GM19455 (cell line): ENCODE data around the gene ABLIM2.

Experiments used
- ATAC-seq: cut with Tn5 transposase; IDR thresholded peaks from one replicate; pipeline ENCODE4 v1.9.1; 2021; ENCODE audit not compliant: unreplicated experiment

The ABLIM2 gene

DNA sequence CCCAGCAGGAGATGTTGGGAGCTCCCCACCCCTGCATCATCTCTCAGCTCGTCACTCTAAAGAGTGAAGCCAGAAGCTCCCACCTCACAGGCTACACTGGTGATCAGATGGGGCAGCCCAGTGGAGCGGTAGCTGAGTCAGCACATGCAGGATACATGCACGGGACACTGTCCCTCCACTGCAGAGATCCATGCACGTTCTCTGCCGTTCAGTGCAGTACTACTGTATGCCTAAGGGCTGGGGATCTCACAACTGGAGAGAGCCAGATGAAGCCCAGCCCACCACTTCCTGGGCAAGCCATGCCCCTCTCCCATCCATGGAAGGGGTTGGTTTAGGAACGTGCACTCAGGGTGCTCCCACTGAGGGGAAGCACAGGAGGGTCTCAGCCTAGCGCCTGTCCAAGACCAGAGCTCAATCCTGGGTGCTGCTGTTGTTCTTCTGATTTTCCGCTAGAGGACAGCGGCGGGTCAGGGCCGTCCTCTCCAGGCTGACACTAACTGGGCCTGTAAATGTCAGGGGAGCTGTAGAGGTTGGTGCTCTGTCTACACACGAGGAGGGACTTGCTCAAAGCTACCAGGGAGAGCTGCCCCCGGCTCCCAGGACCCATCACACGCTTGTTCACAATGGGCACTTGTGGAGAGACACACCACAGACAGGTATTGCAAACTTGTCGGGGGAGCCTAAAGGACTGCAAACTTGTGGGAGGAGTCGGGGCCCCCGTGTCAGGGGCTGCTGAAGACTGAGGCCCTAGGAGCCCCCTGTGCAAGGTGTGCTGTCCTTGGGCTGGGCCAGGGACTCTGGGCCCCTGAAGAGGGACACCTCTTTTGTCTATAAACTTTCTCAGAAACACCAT is 18.2 kb upstream of the ABLIM2 start:
- peak; percentile 54 for ATAC-seq

DNA sequence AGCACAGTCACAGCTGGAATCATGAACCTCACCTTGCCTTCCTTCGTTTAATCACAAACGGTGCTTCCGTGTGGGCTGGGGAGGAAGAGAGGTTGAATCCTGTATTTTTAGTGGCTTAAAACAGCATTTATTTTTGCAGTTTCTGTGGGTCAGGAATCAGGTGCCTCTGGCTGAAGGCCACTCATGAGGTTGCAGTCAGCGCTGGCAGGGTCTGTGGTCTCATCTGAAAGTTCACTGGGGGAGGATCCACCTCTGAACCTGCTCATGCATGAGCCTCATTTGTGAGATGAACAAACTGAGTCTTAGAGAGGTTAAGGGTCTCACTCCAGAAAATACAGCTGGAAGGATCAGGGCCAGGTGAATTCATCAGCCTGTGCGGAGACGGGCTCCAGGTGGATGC is 17.1 kb upstream of the ABLIM2 start:
- no peak for ATAC-seq

DNA sequence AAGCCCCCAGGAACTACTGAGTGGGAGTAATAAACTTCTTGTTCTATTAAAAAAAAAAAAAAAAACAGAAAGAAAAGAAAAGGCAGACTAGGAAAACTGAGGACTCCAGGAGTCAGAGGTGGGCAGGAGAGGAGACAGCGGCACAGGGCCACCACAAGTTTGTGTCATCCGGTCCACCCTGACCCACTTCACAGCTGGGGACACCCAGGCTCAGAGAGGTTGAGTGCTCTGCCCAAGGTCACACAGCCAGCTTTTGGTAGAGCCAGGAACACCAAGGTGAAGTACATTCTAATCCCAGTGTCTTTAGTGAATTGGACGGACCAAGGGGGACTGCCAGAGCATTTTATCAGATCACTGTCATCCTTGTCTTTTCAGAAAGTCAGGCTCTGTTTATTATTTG is 16.4 kb upstream of the ABLIM2 start:
- ATAC-seq, result no peak

DNA sequence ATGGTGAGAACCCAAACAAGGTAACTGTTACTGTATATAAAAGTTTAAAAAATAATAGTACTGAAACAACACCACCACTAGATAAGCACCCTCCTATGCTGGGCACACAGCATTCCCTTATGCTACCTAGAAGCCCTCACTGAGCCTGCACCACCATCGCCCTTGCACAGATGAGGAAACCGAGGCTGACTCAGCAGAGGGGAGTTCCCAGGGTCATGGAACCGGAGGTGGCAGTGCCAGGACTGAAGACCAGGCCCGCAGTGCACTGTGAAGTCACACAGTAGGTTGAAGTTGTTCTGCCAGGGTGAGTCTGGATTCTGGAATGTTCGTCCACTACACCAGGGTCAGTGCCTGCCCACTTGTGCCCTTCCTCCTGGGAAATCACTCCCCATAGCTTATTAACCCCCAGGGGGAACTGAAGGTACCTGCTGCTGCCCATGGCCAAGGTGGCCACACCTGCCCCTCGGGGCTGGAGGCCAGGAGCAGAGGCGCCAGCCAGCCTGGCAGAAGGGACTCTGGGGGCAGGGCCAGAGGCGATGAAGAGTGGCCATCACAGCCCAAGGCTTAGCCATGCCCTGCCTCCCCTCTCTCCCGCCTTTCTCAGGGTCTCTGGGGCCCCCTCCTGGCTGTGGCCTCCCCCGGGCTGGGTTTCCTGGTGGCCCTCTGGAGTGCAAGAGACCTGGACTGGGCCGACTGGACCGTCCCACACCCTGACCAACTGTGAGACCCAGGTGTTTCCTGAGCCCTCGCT is 15.1 kb upstream of the ABLIM2 start:
- no peak for ATAC-seq

DNA sequence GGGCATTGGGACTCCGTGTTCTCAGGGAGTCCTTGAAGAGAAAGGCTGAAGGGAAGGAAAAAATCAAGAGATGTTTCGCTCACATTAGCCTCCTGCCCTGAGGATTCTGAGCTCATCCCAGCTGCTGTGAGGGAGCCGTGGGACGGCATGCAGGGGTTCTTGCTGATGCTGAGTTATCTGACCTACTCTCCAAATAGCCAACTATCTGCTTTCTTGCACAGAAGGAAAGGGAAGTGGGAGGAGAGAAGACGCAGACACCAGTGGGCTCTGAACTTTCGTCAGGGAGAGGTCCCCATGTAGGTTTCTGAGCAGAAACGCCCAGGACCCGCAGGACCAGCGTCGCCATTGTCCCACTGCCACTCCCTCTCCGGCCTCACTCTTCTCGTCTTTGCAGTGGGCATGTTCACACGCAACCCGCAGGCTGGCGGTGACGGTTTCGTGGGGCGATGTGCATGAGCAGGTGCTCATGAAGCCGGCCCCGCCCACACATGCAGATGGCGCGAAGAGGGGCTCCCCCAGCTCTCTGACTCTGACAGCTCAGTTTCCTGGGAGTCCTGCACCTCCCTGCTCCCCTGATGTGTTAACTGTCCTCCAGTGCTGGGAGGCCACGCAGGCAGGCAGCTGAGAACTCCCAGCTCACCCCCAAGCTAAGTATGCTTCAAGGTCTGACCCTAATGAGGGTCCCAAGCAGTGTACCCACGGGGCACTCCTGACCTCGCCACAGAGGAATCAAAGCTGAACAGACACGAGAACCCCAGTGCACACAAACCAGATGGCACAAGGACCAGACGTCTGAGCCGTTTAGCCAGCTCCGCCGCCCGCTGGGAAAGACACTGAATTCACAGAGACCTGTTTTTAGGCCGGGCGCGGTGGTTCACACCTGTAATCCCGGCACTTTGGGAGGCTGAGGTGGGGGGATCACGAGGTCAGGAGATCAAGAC is 13.6 kb upstream of the ABLIM2 start:
- ATAC-seq, result peak; percentile 69

DNA sequence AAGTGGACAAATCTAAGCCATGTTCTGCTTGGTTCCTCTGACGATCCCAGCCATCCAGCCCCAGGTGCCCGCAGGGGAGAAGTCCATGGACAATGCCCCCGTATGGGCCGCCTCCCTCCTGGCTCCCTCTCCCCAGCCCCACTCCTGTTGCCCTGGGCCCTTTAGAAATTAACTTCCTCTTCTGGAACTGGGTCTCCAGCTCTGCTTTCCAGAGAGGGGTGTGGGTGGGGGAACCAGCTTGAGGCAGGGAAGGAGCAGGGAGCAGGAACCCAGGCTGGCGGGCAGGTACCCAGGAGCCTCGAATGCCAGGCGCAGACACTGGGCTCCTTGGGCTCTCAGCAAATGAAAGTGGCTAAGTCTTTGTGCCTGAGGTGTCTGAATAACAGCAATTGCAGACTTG is 12.7 kb upstream of the ABLIM2 start:
- ATAC-seq, result no peak

DNA sequence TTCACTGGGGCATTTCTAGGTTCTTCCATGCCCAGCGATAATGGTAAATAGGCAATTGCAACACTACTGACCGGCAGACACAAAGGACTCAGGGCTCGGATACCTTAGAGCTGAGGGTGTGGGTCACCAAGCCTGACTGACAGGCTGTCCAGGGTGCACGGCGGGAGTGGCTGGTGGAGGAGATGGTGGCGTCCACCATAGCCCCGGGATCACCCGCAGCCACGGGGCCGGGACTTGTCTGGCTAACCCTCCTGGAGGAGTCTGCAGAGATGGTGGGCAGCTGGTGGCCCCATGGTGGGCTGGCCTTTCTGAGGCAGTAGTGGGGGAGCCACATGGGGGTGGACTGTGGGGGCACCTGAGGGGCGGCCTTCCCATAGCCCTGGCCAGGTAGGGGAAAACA is 11.7 kb upstream of the ABLIM2 start:
- no peak for ATAC-seq

DNA sequence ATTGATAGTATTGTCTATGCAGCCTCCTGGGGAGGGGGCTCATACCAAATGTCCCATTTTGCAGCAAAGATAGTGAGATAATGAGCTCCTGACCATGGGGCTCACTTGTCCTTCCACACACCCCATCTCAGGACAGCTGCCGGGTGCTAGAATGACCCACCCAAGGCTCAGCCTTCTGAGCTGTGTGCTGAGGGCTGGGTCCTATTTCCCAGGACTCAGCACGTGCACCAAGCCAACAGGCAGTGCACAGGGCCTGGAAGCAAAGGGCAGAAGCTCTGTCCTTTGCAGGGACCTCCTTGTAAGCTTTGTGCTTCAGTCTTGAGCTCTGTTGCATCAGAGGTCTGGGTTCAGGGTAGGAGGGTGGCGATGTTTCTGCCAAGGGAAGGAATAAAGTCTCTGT is 11.2 kb upstream of the ABLIM2 start:
- no peak for ATAC-seq

DNA sequence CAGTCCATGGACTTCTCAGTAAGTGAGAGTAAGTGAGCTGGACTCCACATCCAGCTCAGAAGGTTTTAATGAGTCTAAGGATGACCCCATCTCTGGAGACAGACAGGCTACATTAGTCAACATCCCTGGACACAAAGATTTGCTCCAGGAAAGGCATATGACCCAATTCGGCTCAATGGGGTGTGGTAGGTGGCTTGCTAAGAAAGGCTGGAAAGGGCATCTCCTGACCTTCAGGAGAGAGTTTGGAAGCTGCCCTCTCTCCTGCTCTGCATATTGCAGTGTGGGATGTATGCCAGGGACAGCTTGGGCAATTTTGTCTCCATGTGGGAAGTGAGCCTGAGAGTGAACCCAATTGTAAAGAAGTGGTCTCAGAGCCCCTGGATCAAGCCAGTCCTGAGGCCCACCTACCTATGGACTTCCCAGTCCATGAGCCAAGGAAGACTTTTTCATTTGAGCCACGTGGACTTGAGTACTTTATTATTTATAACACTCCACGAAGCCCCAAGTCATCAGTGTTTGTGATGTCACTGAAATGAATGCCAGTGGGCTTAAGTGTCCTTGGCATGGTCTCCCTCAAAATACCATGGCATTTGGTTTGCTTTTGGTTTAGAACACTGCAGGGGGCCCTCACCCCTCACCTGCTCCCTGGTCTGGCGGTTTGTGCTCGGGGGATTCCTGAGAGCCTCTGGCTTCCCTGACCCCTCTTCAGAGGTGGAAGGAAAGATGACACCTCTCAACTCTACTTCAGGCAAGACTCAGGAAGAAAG is 10.4 kb upstream of the ABLIM2 start:
- no peak for ATAC-seq

DNA sequence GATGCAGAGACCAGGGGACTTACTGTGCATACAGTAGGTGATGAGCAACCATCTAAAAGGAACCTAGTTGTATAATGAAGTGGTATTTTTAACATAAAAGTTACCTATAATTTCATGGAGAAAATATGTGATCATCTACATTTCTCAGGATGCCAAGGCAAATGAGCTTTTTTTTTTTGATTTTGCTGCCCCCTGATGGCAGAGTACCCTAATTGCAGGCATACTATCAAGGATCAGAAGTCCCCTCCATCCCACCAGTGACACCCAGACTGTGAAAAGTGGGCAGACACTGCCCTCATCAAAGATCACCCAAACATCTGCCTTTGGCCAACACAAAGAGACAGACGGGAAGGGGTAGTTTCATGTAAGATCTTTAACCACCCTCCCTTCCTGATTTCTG is 9.6 kb upstream of the ABLIM2 start:
- no peak for ATAC-seq

DNA sequence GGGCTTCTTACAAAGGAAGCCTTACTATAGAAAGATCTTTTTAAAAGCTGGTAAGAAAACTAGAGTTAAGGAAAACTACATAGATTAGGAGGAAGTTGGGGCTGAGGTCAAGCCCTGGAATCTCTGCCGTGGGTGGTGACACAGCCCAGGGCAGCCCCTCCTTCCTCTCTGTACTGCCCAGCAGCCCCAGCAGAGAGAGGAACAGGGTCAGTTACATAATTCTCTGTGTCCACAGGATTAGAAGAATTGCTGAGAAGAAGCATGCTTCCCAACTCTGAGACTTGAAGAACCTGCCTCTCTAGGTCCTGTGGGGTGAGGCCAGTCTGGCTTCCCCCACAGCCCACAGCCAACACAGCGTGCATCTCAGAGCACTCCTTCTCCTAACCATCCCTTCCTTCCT is 9.2 kb upstream of the ABLIM2 start:
- no peak for ATAC-seq

DNA sequence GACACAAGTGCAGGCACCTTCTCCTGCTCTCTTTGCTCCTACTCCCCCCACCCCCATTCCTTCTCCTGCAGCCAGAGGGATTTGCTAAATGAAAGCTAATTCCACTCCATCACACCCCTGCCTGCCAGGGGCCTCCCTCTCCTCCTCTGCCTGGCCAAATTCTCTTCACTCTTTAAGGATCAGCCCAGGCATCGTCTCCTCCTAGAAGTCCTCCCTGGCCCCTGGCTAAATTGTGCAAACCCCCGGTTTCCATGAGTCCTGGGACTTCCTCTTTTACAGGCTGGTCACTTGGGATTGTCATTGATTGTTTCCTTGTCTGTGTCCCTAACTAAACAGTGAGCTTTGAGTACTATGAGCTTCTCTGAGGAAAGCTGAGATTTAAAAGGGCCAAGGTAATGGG is 8.7 kb upstream of the ABLIM2 start:
- ATAC-seq, result no peak

DNA sequence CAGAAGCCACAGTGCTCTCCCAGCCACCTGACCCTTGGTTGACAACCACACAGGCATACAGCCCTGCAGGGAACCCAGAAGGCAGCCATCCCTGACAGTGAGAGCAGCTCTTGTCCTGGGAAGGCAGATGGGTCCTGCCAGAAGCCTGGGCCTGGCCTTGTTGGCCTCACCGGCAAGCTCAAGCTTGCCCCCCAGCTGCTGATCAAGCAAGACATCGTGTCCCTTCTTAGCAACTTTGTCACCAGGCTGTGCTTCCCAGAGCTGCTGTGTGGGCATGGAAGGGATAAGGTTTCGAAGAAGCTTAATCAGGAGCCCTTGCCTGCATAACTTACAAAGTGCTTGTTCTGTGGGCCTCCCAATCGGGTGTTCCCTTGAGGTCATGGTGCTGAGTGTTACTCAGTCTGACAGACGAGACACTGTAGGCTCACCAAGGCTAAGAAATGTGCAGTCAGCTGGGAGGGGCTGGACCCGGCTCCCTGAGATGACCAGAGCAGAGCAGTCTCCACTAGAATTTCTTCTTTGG is 6.8 kb upstream of the ABLIM2 start:
- no peak for ATAC-seq

DNA sequence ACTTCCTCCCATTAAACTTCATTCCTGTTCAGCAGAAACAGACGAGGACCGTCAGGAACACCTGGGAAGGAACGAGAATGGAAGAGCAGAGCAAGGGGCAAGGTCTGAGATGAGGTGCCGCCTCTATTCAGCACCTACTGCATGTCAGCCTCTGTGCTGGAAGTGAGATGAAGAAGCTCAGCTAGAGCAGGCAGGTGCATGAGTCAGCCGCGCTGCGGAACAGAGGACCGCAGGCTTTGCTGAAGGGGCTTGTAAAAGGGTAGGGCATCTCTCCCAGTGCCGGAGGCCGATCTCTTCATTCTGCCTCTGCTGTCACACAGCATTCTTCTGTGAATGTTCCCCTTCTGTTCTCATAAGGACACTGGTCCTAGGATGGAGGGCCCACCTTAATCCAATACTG is 6.1 kb upstream of the ABLIM2 start:
- no peak for ATAC-seq

DNA sequence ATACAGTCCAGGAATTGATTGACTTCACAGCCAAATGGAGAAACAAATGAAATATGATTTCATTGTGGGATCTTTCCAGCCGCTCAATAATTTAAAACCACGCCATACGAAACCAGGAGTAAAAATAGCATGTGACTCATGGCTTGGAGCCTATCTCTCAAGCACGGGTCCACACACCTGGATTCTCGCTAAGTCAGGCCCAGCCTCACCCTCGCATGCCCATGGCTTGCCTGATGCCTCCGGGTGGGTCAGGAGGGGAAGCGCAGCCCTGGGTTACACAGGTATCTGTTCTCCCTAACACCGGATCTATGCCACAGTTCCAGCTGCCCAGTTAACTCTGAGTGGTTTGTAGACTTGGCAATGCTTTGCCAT is 5.6 kb upstream of the ABLIM2 start:
- no peak for ATAC-seq

DNA sequence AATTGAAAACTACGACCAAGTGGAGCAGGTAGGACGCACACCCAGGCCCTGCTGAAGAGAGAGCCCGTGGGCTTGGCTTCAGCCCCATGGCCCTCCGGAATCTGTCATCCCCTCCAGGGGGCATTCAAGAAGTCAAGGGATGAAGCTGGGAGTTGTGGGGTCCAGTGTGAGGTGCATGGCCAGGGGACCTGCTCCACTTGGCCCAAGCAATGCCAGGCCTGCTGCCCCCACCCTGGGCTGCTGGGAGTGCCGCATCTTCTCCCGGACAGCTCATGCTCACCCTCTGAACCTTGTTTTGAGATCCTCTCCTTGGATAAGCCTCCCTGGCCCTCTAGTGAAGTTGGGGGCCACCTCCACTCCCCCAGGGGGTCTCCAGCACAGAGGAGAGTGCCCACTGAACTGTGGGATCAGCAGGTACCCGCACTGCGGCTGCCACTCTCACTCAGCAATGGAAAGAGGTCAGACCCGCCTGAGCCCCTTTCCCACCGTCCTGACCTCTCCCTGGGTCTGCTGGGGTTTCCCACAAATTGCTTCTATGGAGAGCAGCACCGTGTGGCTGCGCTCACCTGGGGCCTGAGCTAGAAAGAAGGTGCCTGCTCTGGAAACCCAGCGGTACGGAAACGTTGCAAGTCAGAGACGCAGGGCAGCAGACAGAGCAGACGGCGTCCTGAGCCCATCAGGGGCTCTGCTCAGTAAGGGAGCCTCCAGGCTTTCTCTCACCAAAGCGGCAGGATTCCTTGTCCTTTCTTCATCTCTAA is 5.0 kb upstream of the ABLIM2 start:
- ATAC-seq, result no peak

DNA sequence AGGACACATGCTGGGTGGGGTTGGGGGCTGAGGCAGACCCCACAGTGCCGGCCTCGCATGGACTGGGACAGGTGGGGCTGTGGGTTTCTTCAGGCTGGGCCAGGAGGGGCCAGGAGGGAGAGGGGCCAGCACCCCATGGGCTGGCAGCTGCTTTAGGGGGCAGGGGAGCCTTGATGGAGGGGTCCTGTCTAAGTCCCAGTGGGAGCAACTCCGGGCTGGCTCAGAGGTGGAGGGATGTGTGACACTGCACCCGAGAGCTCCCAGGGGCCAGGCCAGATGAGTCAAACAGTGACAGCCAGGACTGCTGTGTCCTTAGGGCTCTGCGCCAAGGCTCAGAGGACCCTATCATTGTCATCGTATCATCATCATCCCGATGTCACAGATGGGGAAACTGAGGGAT is 4.4 kb upstream of the ABLIM2 start:
- no peak for ATAC-seq

DNA sequence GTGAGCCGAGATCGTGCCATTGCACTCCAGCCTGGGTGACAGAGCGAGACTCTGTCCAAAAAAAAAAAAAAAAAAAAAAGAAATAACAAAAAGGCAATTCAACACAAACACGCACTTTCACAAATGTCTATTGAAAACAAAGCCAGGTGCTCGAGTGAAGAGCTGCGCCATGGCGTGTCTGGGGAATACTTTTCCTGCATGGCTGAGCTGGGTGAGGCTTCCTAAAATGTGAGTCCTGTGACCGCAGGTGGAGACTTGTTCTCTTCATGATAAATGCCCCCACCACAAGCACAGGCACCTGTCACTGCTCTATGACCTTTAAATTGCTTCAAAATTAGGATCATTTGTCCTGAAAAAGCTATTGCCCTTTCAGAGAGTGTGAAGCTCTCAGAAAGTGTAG is 4.0 kb upstream of the ABLIM2 start:
- no peak for ATAC-seq

DNA sequence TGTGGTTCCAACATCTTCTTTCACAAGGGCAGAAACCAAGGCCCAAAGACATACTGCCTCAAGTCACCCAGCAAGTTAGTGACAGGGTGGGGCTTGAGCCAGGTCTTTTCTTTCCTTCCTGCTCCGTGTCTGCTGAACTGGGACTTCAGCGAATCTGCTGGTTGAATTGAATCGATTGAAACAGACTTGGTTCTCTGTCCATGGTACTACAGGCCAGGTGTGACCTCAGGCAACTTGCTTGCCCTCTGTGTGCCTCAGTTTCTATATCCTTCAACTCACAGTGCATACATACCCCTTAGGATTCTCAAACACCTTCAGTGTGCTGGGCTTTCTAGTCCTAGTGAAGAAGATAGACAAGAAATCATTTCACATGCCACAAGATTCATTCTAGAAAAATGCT is 2.0 kb upstream of the ABLIM2 start:
- no peak for ATAC-seq

DNA sequence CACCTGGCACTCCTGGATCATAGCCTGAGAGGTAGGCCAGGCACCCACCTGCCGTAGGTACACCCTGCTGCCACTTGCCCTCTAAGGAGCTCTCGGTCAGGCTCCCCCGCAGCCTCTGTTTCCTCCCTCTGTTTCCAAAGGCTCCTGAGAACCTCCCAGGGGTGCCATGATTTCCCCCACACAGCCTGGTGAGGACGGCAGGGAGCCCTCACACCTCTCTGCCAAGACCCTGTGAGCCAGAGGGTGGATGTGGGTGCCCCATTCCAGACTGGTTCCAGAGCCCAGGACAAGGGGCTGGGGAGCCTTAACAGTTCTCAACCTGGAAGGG is 1.6 kb upstream of the ABLIM2 start:
- ATAC-seq, result no peak
